HG02981 (cell line): ENCODE results near the gene NAT8.
"Not testable (repeated sequence)": the region's sequence is repeated elsewhere in the genome, so short reads cannot be mapped to it uniquely, and the experiment has no call there.

ENCODE experiments used
- ATAC-seq: cut with Tn5 transposase; IDR thresholded peaks from one replicate; pipeline ENCODE4 v1.9.1; 2021; ENCODE audit warnings: mild to moderate bottlenecking, moderate library complexity; ENCODE audit not compliant: unreplicated experiment

NAT8 gene

GRCh38 chr2:73638429-73638828 is 3.8 kb downstream of the NAT8 start:
- ATAC-seq, result no peak

DNA sequence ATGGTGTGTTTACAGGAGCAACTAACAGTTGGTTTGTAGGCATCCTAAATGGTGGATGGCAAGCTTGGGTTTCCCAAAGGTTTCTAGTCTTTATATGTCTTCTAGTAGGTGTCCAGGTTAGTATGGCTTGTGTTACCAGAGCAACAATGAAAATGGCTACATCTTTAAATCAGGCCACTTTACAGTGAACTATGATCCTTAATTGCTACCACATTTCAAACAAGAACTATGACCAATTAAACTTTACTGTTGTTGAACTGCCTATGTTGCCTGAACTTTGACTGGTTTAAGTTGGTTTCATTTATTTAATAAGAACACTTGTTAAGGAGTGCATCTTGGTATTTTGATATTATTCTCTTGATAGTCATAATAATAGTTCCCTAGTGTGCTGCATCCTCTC is 5.2 kb downstream of the NAT8 start:
- not testable (repeated sequence) for ATAC-seq

DNA sequence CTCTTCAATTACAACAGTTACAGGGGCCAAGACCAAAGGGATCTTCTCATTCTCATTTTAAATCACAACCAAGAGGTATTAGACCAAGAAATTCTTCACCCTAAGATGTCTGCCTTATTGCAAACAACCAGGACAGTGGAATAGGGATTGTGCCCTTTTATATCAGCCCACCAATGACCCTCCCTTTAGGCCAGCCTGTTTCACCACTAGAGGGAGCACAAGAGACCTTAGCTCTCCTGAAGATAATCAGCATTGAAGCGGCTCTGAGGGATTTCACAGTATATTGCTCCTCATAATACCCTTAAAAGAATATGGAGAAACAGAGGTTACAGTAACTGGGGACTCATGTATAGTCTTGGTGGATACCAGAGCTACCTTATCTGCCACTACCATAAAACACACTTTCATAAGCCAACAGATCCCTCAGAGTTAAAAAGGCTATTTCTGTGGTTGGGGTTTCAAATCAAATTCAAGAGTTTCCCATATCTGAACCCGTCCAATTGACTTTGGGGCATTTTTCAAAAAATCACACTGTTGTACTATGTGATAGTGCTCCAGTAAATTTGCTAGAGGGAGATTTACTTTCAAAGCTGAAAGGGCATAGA is 11.5 kb downstream of the NAT8 start:
- not testable (repeated sequence) for ATAC-seq

DNA sequence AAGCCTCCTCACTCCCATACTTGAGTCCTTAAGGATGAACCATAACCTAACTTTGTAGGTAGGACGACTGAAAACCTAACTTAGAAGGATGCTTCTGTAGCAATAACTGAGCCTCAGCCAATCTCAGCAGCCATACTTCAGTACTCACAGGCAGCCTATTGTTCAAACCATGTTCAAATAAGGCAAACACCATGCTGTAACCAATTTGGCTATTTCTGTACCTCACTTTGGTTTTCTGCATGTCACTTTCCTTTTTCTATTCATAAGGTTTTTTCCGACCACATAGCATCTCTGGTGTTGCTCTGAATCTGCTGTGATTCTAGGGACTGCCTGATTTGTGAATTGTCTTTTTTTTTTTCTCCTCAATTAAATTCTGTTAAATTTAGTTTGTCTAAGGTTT is 13.7 kb downstream of the NAT8 start:
- not testable (repeated sequence) for ATAC-seq

- not testable (repeated sequence) for ATAC-seq
Measured at GRCh38 chr2:73626237-73626636, 16.0 kb downstream of the NAT8 start.

DNA sequence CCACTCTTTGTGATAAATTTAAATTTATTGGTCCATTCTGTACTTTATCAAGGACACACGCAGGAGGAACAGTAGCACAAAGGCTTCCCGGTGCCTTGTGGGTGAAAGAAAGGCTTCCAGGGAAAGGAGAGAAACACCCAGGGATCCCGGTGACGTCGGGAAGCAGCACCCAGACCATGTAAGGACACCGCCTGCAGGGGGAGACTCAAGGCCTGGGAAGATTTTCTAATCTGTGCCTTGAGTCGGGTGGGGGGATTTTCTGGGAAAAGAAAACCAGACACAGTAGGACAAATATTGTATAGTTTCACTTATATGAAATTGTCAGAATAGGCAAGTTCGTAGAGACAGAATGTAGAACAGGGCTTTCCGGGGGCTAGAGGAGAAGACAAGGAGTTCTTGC is 17.6 kb downstream of the NAT8 start:
- ATAC-seq, result not testable (repeated sequence)

DNA sequence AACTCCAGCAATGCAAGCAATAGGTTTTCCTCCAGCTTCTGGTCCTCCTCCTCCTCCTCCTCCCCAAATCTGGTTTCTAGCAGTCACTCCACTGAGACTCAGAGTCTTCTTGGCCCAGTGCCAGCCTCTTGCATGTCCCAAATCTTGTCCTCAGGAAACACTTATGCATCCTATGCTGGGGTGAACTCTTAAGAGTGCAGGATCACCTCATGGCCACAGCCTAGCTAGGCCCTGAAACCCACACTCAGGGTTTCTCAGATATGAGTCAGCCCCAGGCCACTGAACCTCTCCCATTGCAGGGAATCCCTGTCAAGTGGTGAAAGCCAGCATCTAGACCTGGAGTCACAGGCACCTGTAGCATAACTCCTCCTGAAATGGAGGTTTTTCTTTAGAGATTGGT is 18.2 kb downstream of the NAT8 start:
- not testable (repeated sequence) for ATAC-seq

- ATAC-seq, result not testable (repeated sequence)
Measured at GRCh38 chr2:73619925-73620324, 22.3 kb downstream of the NAT8 start.

- no peak for ATAC-seq
Measured at GRCh38 chr2:73614997-73615396, 27.2 kb downstream of the NAT8 start.

DNA sequence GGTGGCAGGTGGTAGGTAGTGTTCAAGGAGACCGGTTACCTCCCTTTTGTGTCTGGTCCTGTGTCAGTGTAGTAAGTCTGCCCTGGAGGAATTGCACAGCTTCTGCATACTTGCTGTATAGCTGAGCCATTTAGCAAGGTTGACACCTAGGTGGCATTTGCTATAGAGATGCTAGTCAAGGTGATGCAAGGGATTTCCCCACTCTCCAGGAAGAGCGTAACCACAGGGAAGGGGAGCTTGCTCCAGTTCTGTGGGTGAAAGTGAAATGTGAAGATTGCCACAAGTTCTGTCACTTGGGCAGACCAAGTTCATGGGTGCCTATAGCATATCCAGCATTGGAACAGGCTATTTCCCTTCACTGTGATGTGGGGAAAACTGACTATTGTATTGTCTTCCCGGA is 28.1 kb downstream of the NAT8 start:
- ATAC-seq, result no peak

DNA sequence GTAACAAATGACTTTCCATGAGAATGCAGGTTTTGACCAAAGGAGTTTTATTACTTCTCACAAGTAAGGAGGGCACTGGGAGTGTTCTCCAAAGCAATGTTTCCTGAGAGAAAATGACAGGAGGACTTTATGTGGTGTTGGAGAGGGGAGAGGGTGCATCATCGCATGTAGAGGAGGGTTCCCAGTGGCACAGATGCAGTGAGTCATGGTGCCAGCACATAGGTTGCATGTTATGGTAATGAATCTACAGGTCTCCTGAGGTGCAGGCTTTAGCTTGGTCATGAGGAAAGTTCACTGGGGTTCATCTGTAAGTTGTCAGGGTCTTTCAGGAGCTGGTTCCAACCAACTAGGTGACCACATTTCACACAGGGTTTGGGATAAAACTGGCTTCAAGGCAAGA is 30.4 kb downstream of the NAT8 start:
- ATAC-seq, result no peak

- ATAC-seq, result no peak
Measured at GRCh38 chr2:73611193-73611592, 31.0 kb downstream of the NAT8 start.

- ATAC-seq, result no peak
Measured at GRCh38 chr2:73610111-73610510, 32.1 kb downstream of the NAT8 start.

GRCh38 chr2:73604589-73604988 is 37.6 kb downstream of the NAT8 start:
- not testable (repeated sequence) for ATAC-seq

- ATAC-seq, result peak; percentile 70
Measured at GRCh38 chr2:73603099-73603588, 39.1 kb downstream of the NAT8 start.

GRCh38 chr2:73601780-73602179 is 40.4 kb downstream of the NAT8 start:
- ATAC-seq, result no peak

DNA sequence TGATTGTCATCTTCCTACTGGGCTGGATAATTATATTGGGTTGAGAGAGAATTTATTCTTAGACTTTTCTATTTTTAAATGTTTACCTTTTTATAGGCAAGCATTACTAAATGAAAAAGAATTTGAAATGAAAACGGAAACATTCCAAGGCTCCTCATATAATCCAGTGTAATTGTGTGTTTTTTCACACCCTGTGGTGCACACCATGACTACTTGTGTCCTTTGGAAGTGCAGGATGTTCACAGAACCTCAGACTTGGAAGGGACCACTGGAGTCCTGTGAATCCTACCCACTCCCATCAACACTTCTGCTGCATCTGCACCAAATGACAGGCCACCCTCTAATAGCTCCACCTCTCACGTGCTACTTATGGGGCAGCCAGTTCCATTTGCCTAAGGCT is 48.0 kb downstream of the NAT8 start:
- ATAC-seq, result no peak

- ATAC-seq, result no peak
Measured at GRCh38 chr2:73593680-73594079, 48.5 kb downstream of the NAT8 start.
